KMS-11 (cell line): ENCODE results near the gene COPS3.
"Not testable (repeated sequence)": the region's sequence is repeated elsewhere in the genome, so short reads cannot be mapped to it uniquely, and the experiment has no call there.

Experiments
- H2AFZ ChIP-seq: fragments of 200-600 bp; sonication (generic); 2 replicates; pipeline ENCODE4 v1.6.1; 2016; ENCODE audit warnings: antibody characterized with exemption, mixed run types, low read depth
- H3K27ac ChIP-seq: fragments of 200-600 bp; sonication (generic); 2 replicates; pipeline ENCODE4 v1.6.1; 2016; ENCODE audit warnings: mild to moderate bottlenecking, mixed run types
- H3K27me3 ChIP-seq: fragments of 200-600 bp; sonication (generic); 2 replicates; pipeline ENCODE4 v1.6.1; 2017; ENCODE audit warnings: mild to moderate bottlenecking, low read depth, mixed run types, moderate library complexity; ENCODE audit not compliant: insufficient read depth
- H3K36me3 ChIP-seq: fragments of 200-600 bp; sonication (generic); 2 replicates; pipeline ENCODE4 v1.6.1; 2017; ENCODE audit warnings: mild to moderate bottlenecking, mixed run types; ENCODE audit not compliant: insufficient read depth
- H3K4me1 ChIP-seq: fragments of 200-600 bp; sonication (generic); 2 replicates; pipeline ENCODE4 v1.6.1; 2016; ENCODE audit warnings: mild to moderate bottlenecking, low read depth, mixed run types; ENCODE audit not compliant: poor library complexity, severe bottlenecking
- H3K4me2 ChIP-seq: fragments of 200-600 bp; sonication (generic); 2 replicates; pipeline ENCODE4 v1.7.0; 2016; ENCODE audit warnings: mild to moderate bottlenecking, mixed run types
- H3K4me3 ChIP-seq: fragments of 200-600 bp; sonication (generic); IDR thresholded peaks from 2 replicates; pipeline ENCODE4 v1.6.1; 2017; ENCODE audit warnings: low read depth, low read length, mixed read lengths; ENCODE audit not compliant: insufficient read depth
- H3K79me2 ChIP-seq: fragments of 200-600 bp; sonication (generic); 2 replicates; pipeline ENCODE4 v1.6.1; 2016; ENCODE audit warnings: low read depth, mixed run types; ENCODE audit not compliant: insufficient read depth
- H3K9ac ChIP-seq: fragments of 200-600 bp; sonication (generic); 2 replicates; pipeline ENCODE4 v1.6.1; 2016; ENCODE audit warnings: mild to moderate bottlenecking, mixed run types
- H4K20me1 ChIP-seq: fragments of 200-600 bp; sonication (generic); 2 replicates; pipeline ENCODE4 v1.6.1; 2016; ENCODE audit warnings: mild to moderate bottlenecking, mixed run types; ENCODE audit not compliant: insufficient read depth
- CTCF ChIP-seq: fragments of 200-600 bp; sonication (generic); conservative IDR thresholded peaks from 2 replicates; pipeline ENCODE4 v1.6.1; 2017; ENCODE audit warnings: low read depth, mild to moderate bottlenecking, antibody characterized with exemption, low read length, moderate library complexity, mixed read lengths

The COPS3 gene

GRCh38 chr17:17303847-17304490, 22.9 kb upstream of the COPS3 start:
- no peak overlapping the region for H2AFZ ChIP-seq
- H3K9ac ChIP-seq: peak overlapping the region; percentile 37; the same call in 1 of the 2 replicates
- peak overlapping the region; percentile 23; the same call in 1 of the 2 replicates for H3K27ac ChIP-seq
- H3K4me2 ChIP-seq: peak overlapping the region; percentile 89
- no peaks in the 10 kb centered on the region for H3K27me3 ChIP-seq
- H4K20me1 ChIP-seq: no peaks in the 10 kb centered on the region
- peaks cover 24% of the 10 kb centered on the region for H3K4me1 ChIP-seq
- no peak for TF ChIP-seq CTCF
- H3K4me3 ChIP-seq: no peak overlapping the region
- no peaks in the 10 kb centered on the region for H3K79me2 ChIP-seq
- no peaks in the 10 kb centered on the region for H3K36me3 ChIP-seq

- Histone ChIP-seq H3K79me2 (no peaks in the 10 kb centered on the region), H3K27me3 (no peaks in the 10 kb centered on the region), H4K20me1 (no peaks in the 10 kb centered on the region), H3K9ac (peak within 1 kb of the TSS; percentile 37; the same call in 1 of the 2 replicates), H3K4me1 (peaks cover 29% of the 10 kb centered on the region), H3K27ac (peak within 1 kb of the TSS; percentile 23; the same call in 1 of the 2 replicates), H3K36me3 (no peaks in the 10 kb centered on the region), H3K4me2 (peak within 1 kb of the TSS; percentile 89), H2AFZ (peak within 1 kb of the TSS; percentile 77), H3K4me3 (no peak within 1 kb of the TSS)
- no peak for TF ChIP-seq CTCF
Measured at GRCh38 chr17:17303010-17303846, 22.2 kb upstream of the COPS3 start, which contains the start of gene NT5M. TSS of gene NT5M (plus strand) at chr17:17303373. CDS start at chr17:17303551, 178 bp downstream.

- H4K20me1 ChIP-seq, H3K4me3 ChIP-seq, H3K4me2 ChIP-seq, H3K9ac ChIP-seq, H2AFZ ChIP-seq, H3K27ac ChIP-seq, H3K36me3 ChIP-seq, H3K79me2 ChIP-seq, H3K27me3 ChIP-seq: not testable (repeated sequence)
- peaks cover 39% of the 10 kb centered on the region for H3K4me1 ChIP-seq
Measured at GRCh38 chr17:17301659-17302058, 20.6 kb upstream of the COPS3 start.

GRCh38 chr17:17300624-17301568, 19.9 kb upstream of the COPS3 start:
- TF ChIP-seq CTCF: no peak
- Histone ChIP-seq H3K79me2 (no peaks in the 10 kb centered on the region), H3K9ac (no peak overlapping the region), H3K36me3 (no peaks in the 10 kb centered on the region), H3K4me3 (no peak overlapping the region), H3K27ac (no peak overlapping the region), H4K20me1 (no peaks in the 10 kb centered on the region), H3K4me1 (peaks cover 41% of the 10 kb centered on the region), H2AFZ (no peak overlapping the region), H3K4me2 (no peak overlapping the region), H3K27me3 (no peaks in the 10 kb centered on the region)
